ENCODE measurements around the gene SIGLEC1. TPM values are rescaled to one million over a fixed set of nuclear protein-coding genes. Genes with fewer than 3 reads are reported as not detected.

Gene SIGLEC1
- total and polyA plus RNA-seq, 2 experiments from 2014 or later = not detected

DNA sequence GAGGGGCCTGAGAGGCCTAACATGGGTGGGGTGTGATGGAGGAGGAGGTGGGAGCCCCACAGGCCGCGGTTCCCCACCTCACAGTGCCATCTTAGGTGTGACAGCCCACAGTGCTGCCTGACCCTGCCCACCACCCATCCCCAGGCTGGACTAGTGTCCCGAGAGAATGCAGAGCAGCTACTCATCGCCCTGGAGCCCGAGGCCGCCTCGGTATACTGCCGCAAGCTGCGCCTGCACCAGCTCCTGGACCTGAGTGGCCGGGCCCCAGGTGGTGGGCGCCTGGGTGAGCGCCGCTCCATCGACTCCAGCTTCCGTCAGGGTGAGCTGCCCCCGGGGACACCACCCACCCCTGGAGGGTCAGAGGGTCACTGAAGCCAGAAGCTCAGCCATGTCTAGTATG is 35.7 kb upstream of the SIGLEC1 start:
- no peak overlapping the region for H2AFZ ChIP-seq
- ATAC-seq (no peak), DNase-seq (ENCODE audit: low spot score) (no peak)
- H3K27me3 Mint-ChIP-seq (ENCODE audit: insufficient read depth, low read depth, poor library complexity) = peaks cover 34% of the 10 kb centered on the region
- H3K36me3 ChIP-seq (ENCODE audit: insufficient read depth) = no peaks in the 10 kb centered on the region
- H3K27ac ChIP-seq (ENCODE audit: low read depth) = no peak overlapping the region
- H3K27me3 ChIP-seq (ENCODE audit: insufficient read depth) = peaks cover 28% of the 10 kb centered on the region
- peaks cover 14% of the 10 kb centered on the region for H3F3A ChIP-seq (replicated peaks; ENCODE audit: low read depth)
- no peak overlapping the region for H3K27ac Mint-ChIP-seq
- H3K4me3 ChIP-seq = no peak overlapping the region
- peaks cover 17% of the 10 kb centered on the region; the same call in 1 of the 2 replicates for H3K4me1 ChIP-seq (ENCODE audit: insufficient read depth)
- peaks cover 4% of the 10 kb centered on the region; the same call in 1 of the 3 replicates for H3K9me3 Mint-ChIP-seq
- H3K79me2 ChIP-seq (replicated peaks; ENCODE audit: insufficient read depth) = no peaks in the 10 kb centered on the region
- peaks cover 26% of the 10 kb centered on the region for H3K4me1 Mint-ChIP-seq
- no peaks in the 10 kb centered on the region for H3K9me2 ChIP-seq (ENCODE audit: insufficient read depth)
- H3K4me2 ChIP-seq = no peak overlapping the region
- TF ChIP-seq, protein P1, sequence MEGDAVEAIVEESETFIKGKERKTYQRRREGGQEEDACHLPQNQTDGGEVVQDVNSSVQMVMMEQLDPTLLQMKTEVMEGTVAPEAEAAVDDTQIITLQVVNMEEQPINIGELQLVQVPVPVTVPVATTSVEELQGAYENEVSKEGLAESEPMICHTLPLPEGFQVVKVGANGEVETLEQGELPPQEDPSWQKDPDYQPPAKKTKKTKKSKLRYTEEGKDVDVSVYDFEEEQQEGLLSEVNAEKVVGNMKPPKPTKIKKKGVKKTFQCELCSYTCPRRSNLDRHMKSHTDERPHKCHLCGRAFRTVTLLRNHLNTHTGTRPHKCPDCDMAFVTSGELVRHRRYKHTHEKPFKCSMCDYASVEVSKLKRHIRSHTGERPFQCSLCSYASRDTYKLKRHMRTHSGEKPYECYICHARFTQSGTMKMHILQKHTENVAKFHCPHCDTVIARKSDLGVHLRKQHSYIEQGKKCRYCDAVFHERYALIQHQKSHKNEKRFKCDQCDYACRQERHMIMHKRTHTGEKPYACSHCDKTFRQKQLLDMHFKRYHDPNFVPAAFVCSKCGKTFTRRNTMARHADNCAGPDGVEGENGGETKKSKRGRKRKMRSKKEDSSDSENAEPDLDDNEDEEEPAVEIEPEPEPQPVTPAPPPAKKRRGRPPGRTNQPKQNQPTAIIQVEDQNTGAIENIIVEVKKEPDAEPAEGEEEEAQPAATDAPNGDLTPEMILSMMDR (conservative IDR thresholded peaks at IDR 0.05; ENCODE audit: low read depth in 2 of 2) = no peak
- TF ChIP-seq STAT1 (IDR thresholded peaks at IDR 0.05; ENCODE audit: unreplicated experiment) = no peak
- no peak for TF ChIP-seq CREB1 (CRISPR knock-in tag; IDR thresholded peaks at IDR 0.05; ENCODE audit: low read depth)
- no peak for TF ChIP-seq EZH2phosphoT487 (IDR thresholded peaks at IDR 0.05; ENCODE audit: unreplicated experiment)
- TF ChIP-seq, protein P2, sequence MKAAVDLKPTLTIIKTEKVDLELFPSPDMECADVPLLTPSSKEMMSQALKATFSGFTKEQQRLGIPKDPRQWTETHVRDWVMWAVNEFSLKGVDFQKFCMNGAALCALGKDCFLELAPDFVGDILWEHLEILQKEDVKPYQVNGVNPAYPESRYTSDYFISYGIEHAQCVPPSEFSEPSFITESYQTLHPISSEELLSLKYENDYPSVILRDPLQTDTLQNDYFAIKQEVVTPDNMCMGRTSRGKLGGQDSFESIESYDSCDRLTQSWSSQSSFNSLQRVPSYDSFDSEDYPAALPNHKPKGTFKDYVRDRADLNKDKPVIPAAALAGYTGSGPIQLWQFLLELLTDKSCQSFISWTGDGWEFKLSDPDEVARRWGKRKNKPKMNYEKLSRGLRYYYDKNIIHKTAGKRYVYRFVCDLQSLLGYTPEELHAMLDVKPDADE (IDR thresholded peaks at IDR 0.05) = no peak
- TF ChIP-seq NANOG (IDR thresholded peaks at IDR 0.05; ENCODE audit: borderline replicate concordance) = no peak
- TF ChIP-seq, protein P3, sequence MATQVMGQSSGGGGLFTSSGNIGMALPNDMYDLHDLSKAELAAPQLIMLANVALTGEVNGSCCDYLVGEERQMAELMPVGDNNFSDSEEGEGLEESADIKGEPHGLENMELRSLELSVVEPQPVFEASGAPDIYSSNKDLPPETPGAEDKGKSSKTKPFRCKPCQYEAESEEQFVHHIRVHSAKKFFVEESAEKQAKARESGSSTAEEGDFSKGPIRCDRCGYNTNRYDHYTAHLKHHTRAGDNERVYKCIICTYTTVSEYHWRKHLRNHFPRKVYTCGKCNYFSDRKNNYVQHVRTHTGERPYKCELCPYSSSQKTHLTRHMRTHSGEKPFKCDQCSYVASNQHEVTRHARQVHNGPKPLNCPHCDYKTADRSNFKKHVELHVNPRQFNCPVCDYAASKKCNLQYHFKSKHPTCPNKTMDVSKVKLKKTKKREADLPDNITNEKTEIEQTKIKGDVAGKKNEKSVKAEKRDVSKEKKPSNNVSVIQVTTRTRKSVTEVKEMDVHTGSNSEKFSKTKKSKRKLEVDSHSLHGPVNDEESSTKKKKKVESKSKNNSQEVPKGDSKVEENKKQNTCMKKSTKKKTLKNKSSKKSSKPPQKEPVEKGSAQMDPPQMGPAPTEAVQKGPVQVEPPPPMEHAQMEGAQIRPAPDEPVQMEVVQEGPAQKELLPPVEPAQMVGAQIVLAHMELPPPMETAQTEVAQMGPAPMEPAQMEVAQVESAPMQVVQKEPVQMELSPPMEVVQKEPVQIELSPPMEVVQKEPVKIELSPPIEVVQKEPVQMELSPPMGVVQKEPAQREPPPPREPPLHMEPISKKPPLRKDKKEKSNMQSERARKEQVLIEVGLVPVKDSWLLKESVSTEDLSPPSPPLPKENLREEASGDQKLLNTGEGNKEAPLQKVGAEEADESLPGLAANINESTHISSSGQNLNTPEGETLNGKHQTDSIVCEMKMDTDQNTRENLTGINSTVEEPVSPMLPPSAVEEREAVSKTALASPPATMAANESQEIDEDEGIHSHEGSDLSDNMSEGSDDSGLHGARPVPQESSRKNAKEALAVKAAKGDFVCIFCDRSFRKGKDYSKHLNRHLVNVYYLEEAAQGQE (IDR thresholded peaks at IDR 0.05; ENCODE audit: unreplicated experiment) = no peak
- TF ChIP-seq ZNF114 (CRISPR knock-in tag; IDR thresholded peaks at IDR 0.05) = no peak
- TF ChIP-seq POLR2AphosphoS5 (IDR thresholded peaks at IDR 0.05; ENCODE audit: low read depth) = no peak
- TF ChIP-seq, protein P4, sequence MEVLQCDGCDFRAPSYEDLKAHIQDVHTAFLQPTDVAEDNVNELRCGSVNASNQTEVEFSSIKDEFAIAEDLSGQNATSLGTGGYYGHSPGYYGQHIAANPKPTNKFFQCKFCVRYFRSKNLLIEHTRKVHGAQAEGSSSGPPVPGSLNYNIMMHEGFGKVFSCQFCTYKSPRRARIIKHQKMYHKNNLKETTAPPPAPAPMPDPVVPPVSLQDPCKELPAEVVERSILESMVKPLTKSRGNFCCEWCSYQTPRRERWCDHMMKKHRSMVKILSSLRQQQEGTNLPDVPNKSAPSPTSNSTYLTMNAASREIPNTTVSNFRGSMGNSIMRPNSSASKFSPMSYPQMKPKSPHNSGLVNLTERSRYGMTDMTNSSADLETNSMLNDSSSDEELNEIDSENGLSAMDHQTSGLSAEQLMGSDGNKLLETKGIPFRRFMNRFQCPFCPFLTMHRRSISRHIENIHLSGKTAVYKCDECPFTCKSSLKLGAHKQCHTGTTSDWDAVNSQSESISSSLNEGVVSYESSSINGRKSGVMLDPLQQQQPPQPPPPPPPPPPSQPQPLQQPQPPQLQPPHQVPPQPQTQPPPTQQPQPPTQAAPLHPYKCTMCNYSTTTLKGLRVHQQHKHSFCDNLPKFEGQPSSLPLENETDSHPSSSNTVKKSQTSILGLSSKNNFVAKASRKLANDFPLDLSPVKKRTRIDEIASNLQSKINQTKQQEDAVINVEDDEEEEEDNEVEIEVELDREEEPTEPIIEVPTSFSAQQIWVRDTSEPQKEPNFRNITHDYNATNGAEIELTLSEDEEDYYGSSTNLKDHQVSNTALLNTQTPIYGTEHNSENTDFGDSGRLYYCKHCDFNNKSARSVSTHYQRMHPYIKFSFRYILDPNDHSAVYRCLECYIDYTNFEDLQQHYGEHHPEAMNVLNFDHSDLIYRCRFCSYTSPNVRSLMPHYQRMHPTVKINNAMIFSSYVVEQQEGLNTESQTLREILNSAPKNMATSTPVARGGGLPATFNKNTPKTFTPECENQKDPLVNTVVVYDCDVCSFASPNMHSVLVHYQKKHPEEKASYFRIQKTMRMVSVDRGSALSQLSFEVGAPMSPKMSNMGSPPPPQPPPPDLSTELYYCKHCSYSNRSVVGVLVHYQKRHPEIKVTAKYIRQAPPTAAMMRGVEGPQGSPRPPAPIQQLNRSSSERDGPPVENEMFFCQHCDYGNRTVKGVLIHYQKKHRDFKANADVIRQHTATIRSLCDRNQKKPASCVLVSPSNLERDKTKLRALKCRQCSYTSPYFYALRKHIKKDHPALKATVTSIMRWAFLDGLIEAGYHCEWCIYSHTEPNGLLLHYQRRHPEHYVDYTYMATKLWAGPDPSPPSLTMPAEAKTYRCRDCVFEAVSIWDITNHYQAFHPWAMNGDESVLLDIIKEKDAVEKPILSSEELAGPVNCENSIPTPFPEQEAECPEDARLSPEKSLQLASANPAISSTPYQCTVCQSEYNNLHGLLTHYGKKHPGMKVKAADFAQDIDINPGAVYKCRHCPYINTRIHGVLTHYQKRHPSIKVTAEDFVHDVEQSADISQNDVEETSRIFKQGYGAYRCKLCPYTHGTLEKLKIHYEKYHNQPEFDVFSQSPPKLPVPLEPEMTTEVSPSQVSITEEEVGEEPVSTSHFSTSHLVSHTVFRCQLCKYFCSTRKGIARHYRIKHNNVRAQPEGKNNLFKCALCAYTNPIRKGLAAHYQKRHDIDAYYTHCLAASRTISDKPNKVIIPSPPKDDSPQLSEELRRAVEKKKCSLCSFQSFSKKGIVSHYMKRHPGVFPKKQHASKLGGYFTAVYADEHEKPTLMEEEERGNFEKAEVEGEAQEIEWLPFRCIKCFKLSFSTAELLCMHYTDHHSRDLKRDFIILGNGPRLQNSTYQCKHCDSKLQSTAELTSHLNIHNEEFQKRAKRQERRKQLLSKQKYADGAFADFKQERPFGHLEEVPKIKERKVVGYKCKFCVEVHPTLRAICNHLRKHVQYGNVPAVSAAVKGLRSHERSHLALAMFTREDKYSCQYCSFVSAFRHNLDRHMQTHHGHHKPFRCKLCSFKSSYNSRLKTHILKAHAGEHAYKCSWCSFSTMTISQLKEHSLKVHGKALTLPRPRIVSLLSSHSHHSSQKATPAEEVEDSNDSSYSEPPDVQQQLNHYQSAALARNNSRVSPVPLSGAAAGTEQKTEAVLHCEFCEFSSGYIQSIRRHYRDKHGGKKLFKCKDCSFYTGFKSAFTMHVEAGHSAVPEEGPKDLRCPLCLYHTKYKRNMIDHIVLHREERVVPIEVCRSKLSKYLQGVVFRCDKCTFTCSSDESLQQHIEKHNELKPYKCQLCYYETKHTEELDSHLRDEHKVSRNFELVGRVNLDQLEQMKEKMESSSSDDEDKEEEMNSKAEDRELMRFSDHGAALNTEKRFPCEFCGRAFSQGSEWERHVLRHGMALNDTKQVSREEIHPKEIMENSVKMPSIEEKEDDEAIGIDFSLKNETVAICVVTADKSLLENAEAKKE (CRISPR knock-in tag; IDR thresholded peaks at IDR 0.05) = no peak
- no peak for TF ChIP-seq JUNB (IDR thresholded peaks at IDR 0.05; ENCODE audit: unreplicated experiment)
- no peak for TF ChIP-seq EZH2 (IDR thresholded peaks at IDR 0.05; ENCODE audit: low read depth, unreplicated experiment)
- TF ChIP-seq ZNF331 (CRISPR knock-in tag; IDR thresholded peaks at IDR 0.05; ENCODE audit: low read depth) = no peak
- peaks cover 11% of the 10 kb centered on the region; the same call in 1 of the 2 replicates for H4K20me1 ChIP-seq (replicated peaks; ENCODE audit: insufficient read depth)
- no peaks in the 10 kb centered on the region; the same call in 2 of the 3 replicates for H3K36me3 Mint-ChIP-seq (ENCODE audit: low read depth)
- no peak overlapping the region for H3K4me3 Mint-ChIP-seq
